GM21737 (cell line): ENCODE results near the gene MAEA.
"Not testable (repeated sequence)": the region's sequence is repeated elsewhere in the genome, so short reads cannot be mapped to it uniquely, and the experiment has no call there.

Experiments
- ATAC-seq: cut with Tn5 transposase; IDR thresholded peaks from one replicate; pipeline ENCODE4 v1.9.1; 2021; ENCODE audit warnings: mild to moderate bottlenecking, moderate library complexity; ENCODE audit not compliant: unreplicated experiment

The MAEA gene

GRCh38 chr4:1277667-1278665 is 11.7 kb upstream of the MAEA start:
- ATAC-seq = no peak

- ATAC-seq = no peak
These were observed 10.4 kb upstream of the MAEA start for GRCh38 chr4:1279253-1279652.

GRCh38 chr4:1283711-1284110 is 6.0 kb upstream of the MAEA start:
- no peak for ATAC-seq

- ATAC-seq = no peak
These were observed 4.4 kb upstream of the MAEA start for GRCh38 chr4:1285151-1285789.

- no peak for ATAC-seq
These were observed 3.7 kb upstream of the MAEA start for GRCh38 chr4:1285790-1286553.

- no peak for ATAC-seq
These were observed 905 bp upstream of the MAEA start for GRCh38 chr4:1288786-1289185.

- ATAC-seq = no peak
These were observed 680 bp downstream of the MAEA start for GRCh38 chr4:1290165-1290977.

- no peak for ATAC-seq
These were observed 1.4 kb downstream of the MAEA start for GRCh38 chr4:1291091-1291490.

GRCh38 chr4:1291996-1292702 is 2.5 kb downstream of the MAEA start:
- no peak for ATAC-seq

GRCh38 chr4:1292703-1293011 is 3.0 kb downstream of the MAEA start:
- ATAC-seq = not testable (repeated sequence)

GRCh38 chr4:1293531-1293941 is 3.8 kb downstream of the MAEA start:
- ATAC-seq = no peak

- ATAC-seq = no peak
These were observed 4.3 kb downstream of the MAEA start for GRCh38 chr4:1293991-1294390.

- no peak for ATAC-seq
These were observed 4.7 kb downstream of the MAEA start for GRCh38 chr4:1294424-1294823.

GRCh38 chr4:1294891-1295290 is 5.2 kb downstream of the MAEA start:
- no peak for ATAC-seq

GRCh38 chr4:1295405-1296055 is 5.8 kb downstream of the MAEA start:
- ATAC-seq = no peak

GRCh38 chr4:1296324-1297022 is 6.8 kb downstream of the MAEA start:
- no peak for ATAC-seq

- ATAC-seq = no peak
These were observed 7.3 kb downstream of the MAEA start for GRCh38 chr4:1297023-1297395.

GRCh38 chr4:1297456-1298325 is 8.0 kb downstream of the MAEA start:
- ATAC-seq = no peak
